HepG2 (cell line): ENCODE measurements around the gene ST3GAL2. TPM values are rescaled to one million over a fixed set of nuclear protein-coding genes. Genes with fewer than 3 reads are reported as not detected.
A peak's percentile ranks its signal among the peaks of the same experiment; 100 is the strongest.

ENCODE experiments used
- CREB1 ChIP-seq, 2 experiments: fragments of 450-650 bp in 1 of 2; IDR thresholded peaks; 2 replicates each; pipeline ENCODE4 v1.6.1; 2016 to 2017; ENCODE audit warnings: control low read depth in 1 of 2, mild to moderate bottlenecking in 1 of 2, missing compliant biosample characterization in 1 of 2, missing genetic modification characterization in 1 of 2
- ISL2 ChIP-seq: sonication (generic); formaldehyde crosslinking; IDR thresholded peaks from 2 replicates; pipeline ENCODE4 v1.5.0; 2020; ENCODE audit warnings: missing genetic modification reagents
- KLF13 ChIP-seq: sonication (generic); formaldehyde crosslinking; IDR thresholded peaks from 2 replicates; pipeline ENCODE4 v1.4.0; 2020; ENCODE audit warnings: mild to moderate bottlenecking, missing genetic modification reagents
- MED13 ChIP-seq: sonication (generic); formaldehyde crosslinking; IDR thresholded peaks from 2 replicates; pipeline ENCODE4 v1.5.0; 2020; ENCODE audit warnings: missing genetic modification reagents
- MLLT10 ChIP-seq: sonication (generic); formaldehyde crosslinking; IDR thresholded peaks from 2 replicates; pipeline ENCODE4 v1.4.0; 2020; ENCODE audit warnings: missing genetic modification reagents
- RXRA ChIP-seq: sonication (generic); formaldehyde crosslinking; IDR thresholded peaks from 2 replicates; pipeline ENCODE4 v1.5.1; 2020; ENCODE audit warnings: missing genetic modification reagents
- SATB2 ChIP-seq: sonication (generic); formaldehyde crosslinking; IDR thresholded peaks from 2 replicates; pipeline ENCODE4 v1.5.0; 2020; ENCODE audit warnings: missing genetic modification reagents
- SMARCC2 ChIP-seq: fragments of 450-650 bp; IDR thresholded peaks from 2 replicates; pipeline ENCODE4 v1.6.1; 2017; ENCODE audit warnings: antibody characterized with exemption, mild to moderate bottlenecking
- SNAPC2 ChIP-seq: sonication (generic); formaldehyde crosslinking; IDR thresholded peaks from 2 replicates; pipeline ENCODE4 v1.8.1; 2022; ENCODE audit warnings: mild to moderate bottlenecking, missing genetic modification reagents
- ZNF207 ChIP-seq: fragments of 450-650 bp; IDR thresholded peaks from 2 replicates; pipeline ENCODE4 v1.6.1; 2016; ENCODE audit warnings: antibody characterized with exemption, borderline replicate concordance
- ZNF792 ChIP-seq: IDR thresholded peaks from 2 replicates; pipeline ENCODE4 v1.6.1; 2016
- ZNF891 ChIP-seq: sonication (generic); formaldehyde crosslinking; IDR thresholded peaks from 2 replicates; pipeline ENCODE4 v1.5.0; 2020; ENCODE audit warnings: mild to moderate bottlenecking, missing genetic modification reagents
- polyA plus RNA-seq, 8 experiments: library from polyadenylated mRNA; depleted of rRNA in 3 of 8; stranded (reverse) in 7 of 8; unstranded in 1 of 8; fragments of >200 nt; fragmentation: Illumina TruSeq in 4 of 8; extraction: Trizol in 4 of 8; gene quantifications; 2 replicates each; pipeline versions ENCODE4 v1.2.1 to v1.2.3, GENCODE V29; 2011 to 2016; ENCODE audit warnings: low read depth in 4 of 8, missing spikeins in 1 of 8, mixed read lengths in 1 of 8; ENCODE audit not compliant: insufficient read depth in 1 of 8
- total RNA-seq, 5 experiments: library from RNA; depleted of rRNA; stranded (reverse); fragments of >200 nt; fragmentation: Illumina TruSeq; extraction: Trizol; gene quantifications; 2 replicates each; pipeline ENCODE4 v1.2.3, GENCODE V29; 2016; ENCODE audit warnings: low read depth in 1 of 5
- TF ChIP-seq, protein P1 (sequence below): sonication (generic); formaldehyde crosslinking; IDR thresholded peaks from 2 replicates; pipeline ENCODE4 v1.5.1; 2020; ENCODE audit warnings: missing genetic modification reagents, mild to moderate bottlenecking, borderline replicate concordance
- TF ChIP-seq, protein P2 (sequence below): sonication (generic); formaldehyde crosslinking; IDR thresholded peaks from 2 replicates; pipeline ENCODE4 v1.4.0; 2020; ENCODE audit warnings: mild to moderate bottlenecking, missing genetic modification reagents

The ST3GAL2 gene
- total and polyA plus RNA-seq, 2 of the 13 experiments (the other 11 are each of a cell fraction or from before 2014, with no cell fraction given): 16.3 to 24.9 TPM

DNA sequence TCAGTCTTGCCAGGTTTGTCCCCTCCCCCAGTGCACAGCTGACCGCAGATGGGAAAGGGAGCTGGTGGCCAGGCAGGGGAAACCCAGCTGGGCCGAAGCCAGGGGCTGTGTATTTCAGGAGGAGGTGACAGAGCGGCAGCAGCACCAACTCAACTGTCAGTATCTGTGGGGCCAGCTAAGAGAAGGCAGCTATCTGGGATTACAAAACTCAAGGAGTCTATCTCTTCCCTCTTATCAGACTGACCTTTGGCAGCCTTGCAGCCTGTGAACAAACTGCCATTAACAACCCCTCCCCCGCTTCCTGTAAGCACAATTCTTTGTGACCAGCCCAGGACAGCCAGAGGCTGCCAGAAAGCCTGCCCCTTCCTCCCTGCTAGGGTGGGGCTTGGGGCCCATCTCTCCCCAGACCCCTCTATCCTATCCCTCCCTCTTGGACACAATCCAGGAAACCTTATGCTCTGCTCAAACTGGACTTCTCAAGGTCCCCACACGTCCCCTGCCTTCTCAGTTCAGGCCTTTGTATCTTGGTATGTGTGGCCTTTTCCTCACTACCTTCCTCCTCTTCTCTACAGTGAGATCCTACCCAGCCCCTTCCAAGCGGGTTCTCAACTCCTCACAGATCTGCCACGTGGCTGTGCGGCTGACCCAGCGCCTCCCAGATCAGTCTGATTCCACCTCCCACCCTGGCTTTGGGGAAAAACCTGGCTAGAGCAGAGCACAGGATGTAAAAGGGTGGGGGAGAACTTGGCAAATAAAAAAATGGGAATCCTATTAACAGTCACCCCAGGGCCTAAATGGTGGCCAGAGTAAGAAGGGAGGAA lies 10.5 kb downstream of the ST3GAL2 start (continued):
- TF ChIP-seq, protein P1, sequence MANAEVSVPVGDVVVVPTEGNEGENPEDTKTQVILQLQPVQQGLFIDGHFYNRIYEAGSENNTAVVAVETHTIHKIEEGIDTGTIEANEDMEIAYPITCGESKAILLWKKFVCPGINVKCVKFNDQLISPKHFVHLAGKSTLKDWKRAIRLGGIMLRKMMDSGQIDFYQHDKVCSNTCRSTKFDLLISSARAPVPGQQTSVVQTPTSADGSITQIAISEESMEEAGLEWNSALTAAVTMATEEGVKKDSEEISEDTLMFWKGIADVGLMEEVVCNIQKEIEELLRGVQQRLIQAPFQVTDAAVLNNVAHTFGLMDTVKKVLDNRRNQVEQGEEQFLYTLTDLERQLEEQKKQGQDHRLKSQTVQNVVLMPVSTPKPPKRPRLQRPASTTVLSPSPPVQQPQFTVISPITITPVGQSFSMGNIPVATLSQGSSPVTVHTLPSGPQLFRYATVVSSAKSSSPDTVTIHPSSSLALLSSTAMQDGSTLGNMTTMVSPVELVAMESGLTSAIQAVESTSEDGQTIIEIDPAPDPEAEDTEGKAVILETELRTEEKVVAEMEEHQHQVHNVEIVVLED: peak; percentile 79
- TF ChIP-seq CREB1 (IDR thresholded peaks at IDR 0.05) (peak; percentile 22; the same call in 1 of the 2 replicates), CREB1 (CRISPR knock-in tag; IDR thresholded peaks at IDR 0.05) (peak; percentile 54; the same call in 1 of the 2 replicates), ISL2 (peak; percentile 91; the same call in 1 of the 2 replicates), ZNF792 (CRISPR knock-in tag) (peak; percentile 98), SNAPC2 (CRISPR knock-in tag) (peak; percentile 91; the same call in 1 of the 2 replicates), KLF13 (CRISPR knock-in tag) (no peak), MLLT10 (CRISPR knock-in tag) (no peak), ZNF207 (no peak), ZNF891 (CRISPR knock-in tag) (peak; percentile 64; the same call in 1 of the 2 replicates), RXRA (CRISPR knock-in tag) (peak; percentile 96), SMARCC2 (no peak), SATB2 (CRISPR knock-in tag) (no peak), MED13 (peak; percentile 82)
- TF ChIP-seq, protein P2, sequence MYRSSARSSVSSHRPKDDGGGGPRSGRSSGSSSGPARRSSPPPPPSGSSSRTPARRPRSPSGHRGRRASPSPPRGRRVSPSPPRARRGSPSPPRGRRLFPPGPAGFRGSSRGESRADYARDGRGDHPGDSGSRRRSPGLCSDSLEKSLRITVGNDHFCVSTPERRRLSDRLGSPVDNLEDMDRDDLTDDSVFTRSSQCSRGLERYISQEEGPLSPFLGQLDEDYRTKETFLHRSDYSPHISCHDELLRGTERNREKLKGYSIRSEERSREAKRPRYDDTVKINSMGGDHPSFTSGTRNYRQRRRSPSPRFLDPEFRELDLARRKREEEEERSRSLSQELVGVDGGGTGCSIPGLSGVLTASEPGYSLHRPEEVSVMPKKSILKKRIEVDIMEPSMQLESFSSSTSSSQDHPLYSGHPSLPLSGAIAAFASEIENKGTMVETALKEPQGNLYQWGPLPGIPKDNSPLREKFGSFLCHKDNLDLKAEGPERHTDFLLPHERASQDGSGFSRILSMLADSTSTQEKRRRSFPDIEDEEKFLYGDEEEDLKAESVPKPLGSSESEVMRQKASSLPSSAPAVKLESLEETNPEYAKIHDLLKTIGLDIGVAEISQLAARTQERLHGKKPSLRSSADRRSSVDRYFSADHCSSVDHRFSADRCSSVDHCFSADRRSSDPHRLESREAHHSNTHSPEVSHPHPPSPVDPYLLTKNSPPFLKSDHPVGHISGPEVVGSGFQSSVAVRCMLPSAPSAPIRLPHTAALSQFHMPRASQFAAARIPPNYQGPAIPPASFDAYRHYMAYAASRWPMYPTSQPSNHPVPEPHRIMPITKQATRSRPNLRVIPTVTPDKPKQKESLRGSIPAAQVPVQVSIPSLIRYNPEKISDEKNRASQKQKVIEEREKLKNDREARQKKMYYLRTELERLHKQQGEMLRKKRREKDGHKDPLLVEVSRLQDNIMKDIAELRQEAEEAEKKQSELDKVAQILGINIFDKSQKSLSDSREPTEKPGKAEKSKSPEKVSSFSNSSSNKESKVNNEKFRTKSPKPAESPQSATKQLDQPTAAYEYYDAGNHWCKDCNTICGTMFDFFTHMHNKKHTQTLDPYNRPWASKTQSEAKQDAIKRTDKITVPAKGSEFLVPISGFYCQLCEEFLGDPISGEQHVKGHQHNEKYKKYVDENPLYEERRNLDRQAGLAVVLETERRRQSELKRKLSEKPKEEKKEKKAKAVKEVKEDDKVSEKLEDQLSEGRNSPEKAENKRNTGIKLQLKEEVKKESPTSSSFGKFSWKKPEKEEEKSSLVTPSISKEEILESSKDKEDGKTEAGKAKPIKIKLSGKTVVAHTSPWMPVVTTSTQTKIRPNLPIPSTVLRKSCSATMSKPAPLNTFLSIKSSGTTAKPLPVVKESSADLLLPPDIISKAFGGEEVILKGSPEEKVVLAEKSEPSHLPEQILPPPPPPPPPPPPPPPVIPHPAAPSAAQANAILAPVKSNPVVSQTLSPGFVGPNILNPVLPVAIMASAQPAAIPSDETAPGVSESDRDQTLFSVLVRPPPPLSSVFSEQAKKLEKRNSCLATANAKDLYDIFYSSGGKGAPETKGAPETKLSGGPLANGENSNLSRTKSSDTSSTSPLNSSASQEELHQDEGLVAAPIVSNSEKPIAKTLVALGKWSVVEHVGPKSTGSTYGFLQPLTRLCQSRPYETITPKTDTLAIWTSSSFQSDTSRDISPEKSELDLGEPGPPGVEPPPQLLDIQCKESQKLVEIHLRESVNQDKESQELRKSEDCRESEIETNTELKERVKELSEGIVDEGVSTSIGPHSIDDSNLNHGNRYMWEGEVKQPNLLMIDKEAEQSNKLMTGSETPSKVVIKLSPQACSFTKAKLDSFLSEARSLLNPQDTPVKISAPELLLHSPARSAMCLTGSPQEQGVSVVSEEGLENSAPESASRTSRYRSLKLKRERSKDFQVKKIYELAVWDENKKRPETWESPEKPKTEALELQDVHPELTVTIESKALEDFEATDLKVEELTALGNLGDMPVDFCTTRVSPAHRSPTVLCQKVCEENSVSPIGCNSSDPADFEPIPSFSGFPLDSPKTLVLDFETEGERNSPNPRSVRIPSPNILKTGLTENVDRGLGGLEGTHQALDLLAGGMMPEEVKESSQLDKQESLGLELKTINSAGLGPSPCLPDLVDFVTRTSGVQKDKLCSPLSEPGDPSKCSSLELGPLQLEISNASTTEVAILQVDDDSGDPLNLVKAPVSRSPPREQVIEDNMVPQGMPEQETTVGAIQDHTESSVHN: peak; percentile 97
